ENCODE data around the gene CD200R1.

GRCh38 chr3:112980080-112980479 is 5.2 kb upstream of the CD200R1 start:
- TF ChIP-seq, protein P1, sequence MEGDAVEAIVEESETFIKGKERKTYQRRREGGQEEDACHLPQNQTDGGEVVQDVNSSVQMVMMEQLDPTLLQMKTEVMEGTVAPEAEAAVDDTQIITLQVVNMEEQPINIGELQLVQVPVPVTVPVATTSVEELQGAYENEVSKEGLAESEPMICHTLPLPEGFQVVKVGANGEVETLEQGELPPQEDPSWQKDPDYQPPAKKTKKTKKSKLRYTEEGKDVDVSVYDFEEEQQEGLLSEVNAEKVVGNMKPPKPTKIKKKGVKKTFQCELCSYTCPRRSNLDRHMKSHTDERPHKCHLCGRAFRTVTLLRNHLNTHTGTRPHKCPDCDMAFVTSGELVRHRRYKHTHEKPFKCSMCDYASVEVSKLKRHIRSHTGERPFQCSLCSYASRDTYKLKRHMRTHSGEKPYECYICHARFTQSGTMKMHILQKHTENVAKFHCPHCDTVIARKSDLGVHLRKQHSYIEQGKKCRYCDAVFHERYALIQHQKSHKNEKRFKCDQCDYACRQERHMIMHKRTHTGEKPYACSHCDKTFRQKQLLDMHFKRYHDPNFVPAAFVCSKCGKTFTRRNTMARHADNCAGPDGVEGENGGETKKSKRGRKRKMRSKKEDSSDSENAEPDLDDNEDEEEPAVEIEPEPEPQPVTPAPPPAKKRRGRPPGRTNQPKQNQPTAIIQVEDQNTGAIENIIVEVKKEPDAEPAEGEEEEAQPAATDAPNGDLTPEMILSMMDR (IDR thresholded peaks at IDR 0.05 in 2 of 3, conservative IDR thresholded peaks at IDR 0.05 in 1 of 3; ENCODE audit: borderline replicate concordance in 1 of 3, insufficient read depth in 1 of 3, low read depth in 2 of 3, low read length in 2 of 3): no peak
- TF ChIP-seq REST (IDR thresholded peaks at IDR 0.05; ENCODE audit: low read depth) (no peak), FOSL1 (IDR thresholded peaks at IDR 0.05; ENCODE audit: low read depth) (no peak), JUND (IDR thresholded peaks at IDR 0.05) (no peak)

Measured in HCT116 (cell line).